HPDE6-E6E7 (cell line): ENCODE results near the gene KRTAP4-1.
"Not testable (repeated sequence)": the region's sequence is repeated elsewhere in the genome, so short reads cannot be mapped to it uniquely, and the experiment has no call there.

ENCODE experiments used
- DNase-seq: peaks from one replicate; pipeline ENCODE4 v3.0.0; 2011; ENCODE audit warnings: missing footprints; ENCODE audit errors: extremely low spot score

KRTAP4-1 gene

DNA sequence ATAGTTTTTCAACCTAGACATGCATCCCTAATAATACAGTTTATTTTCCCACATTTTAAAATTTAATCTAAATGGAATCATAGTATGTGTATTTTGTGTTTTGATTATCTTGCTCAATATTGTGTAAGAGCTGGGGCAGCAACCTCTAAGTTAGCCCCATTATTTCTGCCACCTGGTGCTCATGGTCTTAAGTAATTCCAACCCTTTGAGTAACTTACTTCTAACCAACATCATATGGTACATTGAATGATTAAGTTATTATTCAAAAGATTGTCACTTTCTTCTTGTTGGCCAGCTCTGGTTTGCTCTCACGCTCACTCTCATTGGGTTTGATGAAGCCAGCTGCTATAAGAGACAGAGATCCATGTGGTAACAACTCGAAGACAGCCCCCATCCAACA, 12.8 kb downstream of the KRTAP4-1 start:
- DNase-seq: no peak

DNA sequence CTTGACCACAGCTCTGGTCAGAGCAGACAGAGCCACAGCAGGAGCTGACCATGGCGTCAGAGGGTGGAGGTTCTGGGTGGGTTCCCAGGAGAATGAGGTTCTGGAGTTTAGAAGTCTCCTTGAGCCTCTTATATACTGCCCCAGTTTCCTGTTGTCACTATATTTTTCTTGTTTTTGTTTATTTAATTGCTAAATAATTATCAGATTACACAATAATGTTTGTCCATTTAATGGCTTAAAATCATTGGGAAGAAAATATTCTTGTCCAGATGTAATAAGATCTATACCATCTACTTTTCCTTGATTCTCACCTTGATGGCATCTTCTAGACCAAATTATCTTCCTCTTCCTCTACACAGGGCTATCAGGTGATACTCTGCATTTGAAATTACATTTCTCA, 16.6 kb downstream of the KRTAP4-1 start, which contains the start of gene KRTAP4-3:
KRTAP4-3 (minus strand) TSS at position 101 of the 400 bp plus-strand sequence; CDS start at position 52, 49 bp downstream.
- no peak for DNase-seq

DNA sequence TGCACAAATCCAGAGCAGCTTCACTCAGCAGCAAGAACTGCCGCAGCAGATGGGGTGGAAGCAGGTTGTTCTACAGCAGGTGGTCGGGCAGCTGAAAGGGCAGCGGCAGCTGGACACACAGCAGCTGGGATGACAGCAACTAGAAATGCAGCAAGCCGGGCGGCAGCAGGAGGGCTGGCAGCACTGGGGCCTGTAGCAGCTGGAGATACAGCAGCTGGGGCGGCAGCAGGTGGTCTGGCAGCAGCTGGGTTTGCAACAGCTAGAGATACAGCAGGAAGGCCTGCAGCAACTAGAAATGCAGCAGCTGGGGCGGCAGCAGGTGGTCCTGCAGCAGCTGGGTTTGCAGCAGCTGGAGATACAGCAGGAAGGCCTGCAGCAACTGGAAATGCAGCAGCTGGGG, 17.1 kb downstream of the KRTAP4-1 start:
- no peak for DNase-seq

DNA sequence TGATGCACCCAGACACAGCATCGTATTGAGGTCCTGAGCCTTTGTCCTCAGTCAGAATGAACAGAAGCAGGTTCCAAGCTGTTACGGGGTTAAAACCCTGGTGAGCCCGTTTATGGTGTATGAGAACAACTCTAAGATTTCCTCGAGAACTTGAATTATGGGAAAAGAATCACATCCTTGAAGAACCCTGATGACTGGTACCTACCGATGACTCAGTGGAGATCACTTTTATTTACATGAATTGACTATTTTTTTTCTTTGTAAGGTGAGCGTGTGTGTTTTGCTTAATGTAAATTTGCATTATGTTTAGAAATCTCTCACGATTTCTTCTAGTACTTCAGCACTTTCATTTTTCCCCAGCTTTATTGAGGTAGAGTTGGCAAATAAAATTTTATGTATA, 20.9 kb downstream of the KRTAP4-1 start:
- DNase-seq: no peak

DNA sequence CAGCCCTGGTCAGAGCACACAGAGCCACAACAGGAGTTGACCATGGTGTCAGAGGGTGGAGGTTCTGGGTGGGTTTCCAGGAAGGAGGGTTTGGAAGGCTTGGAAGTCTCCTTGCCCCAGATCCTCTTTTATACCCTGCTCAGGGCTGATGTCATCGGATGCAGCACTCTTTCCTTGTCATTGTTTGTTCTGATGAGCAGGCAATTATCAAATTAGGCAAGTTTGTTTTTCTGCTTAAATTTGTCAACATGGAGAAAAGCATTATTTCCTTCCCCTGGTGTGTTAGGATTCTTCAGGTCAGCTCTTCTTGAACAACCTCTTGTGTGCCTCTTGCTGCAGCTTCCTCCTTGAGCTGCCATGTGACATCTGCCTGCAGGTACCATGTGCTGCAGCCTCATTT, 24.1 kb downstream of the KRTAP4-1 start, which contains the start of gene KRTAP4-4:
KRTAP4-4 (minus strand) TSS at position 101 of the 400 bp plus-strand sequence; CDS start at position 44, 57 bp downstream.
- DNase-seq: no peak

DNA sequence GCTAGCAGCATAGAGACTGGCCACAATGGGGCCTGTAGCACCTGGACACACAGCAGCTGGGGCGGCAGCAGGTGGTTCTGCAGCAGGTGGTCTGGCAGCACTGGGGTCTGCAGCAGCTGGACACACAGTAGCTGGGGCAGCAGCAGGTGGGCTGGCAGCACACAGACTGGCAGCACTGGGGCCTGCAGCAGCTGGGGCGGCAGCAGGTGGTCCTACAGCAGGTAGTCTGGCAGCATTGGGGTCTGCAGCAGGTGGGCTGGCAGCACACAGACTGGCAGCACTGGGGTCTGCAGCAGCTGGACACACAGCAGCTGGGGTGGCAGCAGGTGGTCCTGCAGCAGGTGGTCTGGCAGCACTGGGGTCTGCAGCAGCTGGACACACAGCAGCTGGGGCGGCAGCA, 24.5 kb downstream of the KRTAP4-1 start:
- DNase-seq: not testable (repeated sequence)

DNA sequence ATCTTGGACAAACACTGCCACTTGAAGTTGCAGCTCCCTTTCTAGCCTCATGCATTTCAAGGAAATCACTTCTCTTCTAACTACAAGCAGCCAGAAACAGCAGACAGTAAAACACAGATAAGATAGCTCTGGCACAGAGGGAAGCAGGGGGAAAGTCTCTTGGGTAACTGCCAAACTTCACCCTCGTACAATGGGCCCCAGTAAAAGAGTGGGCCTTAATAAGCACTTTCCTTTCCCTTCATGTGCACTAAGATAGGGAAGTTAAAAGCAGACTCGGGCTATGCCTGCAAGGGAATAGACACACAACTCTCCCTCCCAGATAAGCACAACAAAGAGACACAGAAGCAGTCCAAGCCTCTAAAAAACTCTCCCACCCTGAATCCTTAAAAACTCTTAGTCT, 30.9 kb downstream of the KRTAP4-1 start:
- no peak for DNase-seq

DNA sequence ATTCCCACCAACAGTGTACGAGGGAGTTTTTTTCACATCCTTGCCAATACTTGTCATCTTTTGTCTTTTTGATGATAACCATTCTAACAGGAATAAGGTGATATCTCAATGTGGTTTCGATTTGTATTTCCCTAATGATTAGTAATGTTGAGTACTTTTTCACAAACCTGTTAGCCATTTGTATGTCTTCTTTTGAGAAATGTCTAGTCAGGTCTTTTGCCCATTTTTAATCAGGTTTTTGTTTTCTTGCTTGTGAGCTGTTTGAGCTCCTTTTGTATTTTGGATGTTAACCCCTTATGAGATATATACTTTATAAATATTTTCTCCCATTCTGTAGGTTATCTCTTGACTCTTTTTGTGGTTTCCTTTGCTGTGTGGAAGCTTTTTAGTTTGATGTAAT, 33.2 kb downstream of the KRTAP4-1 start:
- DNase-seq: no peak

DNA sequence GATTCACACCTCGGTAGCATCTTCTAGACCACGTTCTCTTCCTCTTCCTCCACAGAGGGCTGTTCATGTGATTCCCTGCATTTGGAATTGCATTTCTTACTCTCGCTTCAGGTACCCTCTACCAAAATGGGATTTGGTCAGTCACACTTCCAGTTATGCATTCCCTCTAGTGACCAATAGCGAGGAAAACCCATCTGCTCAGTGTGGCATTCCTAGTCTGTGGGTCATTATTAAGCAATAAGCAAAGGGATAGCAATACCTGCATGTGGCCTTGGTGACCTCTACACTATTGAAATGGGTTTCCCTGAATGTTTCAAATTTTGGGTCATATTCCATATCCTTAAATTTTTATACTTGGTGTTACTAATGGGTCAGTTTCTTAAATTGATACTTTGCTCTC, 34.7 kb downstream of the KRTAP4-1 start:
- no peak for DNase-seq

DNA sequence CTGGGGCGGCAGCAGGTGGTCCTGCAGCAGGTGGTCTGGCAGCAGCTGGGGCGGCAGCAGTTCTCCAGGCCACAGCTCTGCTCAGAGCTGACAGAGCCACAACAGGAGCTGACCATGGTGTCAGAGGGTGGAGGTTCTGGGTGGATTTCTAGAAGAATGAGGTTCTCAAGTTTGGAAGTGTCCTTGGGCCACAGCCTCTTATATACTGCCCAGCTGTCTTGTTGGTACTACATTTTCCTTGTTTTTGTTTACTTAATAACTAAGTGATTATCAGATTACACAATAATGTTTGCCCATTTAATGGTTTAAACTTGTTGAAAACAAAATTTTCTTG, 35.1 kb downstream of the KRTAP4-1 start, which contains the start of gene KRTAP4-5:
KRTAP4-5 (minus strand) TSS at position 174 of the 334 bp plus-strand sequence; CDS start at position 116, 58 bp downstream.
- DNase-seq: no peak

DNA sequence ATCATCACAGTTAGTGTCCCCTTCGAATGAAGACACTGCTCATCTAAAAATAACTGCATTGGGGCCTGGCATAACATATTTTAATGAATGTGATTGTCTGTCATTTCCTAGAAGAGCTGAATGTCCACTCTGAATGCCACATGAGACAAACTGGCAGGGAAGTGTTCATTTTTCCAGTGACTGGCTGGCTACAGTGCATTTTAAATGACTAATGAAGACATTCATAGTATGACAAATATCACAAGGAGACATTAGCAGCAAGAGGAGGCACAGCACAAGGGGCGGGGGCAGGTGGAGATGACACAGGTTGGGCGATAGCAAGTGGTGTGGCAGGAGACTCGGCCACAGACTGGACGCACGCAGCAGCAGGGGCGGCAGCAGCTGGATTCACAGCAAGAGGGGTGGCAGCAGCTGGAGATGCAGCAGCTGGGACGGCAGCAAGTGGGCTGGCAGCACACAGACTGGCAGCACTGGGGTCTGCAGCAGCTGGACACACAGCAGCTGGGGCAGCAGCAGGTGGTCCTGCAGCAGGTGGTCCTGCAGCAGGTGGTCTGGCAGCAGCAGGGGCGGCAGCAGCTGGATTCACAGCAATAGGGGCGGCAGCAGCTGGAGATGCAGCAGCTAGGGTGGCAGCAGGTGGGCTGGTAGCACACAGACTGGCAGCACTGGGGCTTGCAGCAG, 35.6 kb downstream of the KRTAP4-1 start:
- DNase-seq: not testable (repeated sequence)

DNA sequence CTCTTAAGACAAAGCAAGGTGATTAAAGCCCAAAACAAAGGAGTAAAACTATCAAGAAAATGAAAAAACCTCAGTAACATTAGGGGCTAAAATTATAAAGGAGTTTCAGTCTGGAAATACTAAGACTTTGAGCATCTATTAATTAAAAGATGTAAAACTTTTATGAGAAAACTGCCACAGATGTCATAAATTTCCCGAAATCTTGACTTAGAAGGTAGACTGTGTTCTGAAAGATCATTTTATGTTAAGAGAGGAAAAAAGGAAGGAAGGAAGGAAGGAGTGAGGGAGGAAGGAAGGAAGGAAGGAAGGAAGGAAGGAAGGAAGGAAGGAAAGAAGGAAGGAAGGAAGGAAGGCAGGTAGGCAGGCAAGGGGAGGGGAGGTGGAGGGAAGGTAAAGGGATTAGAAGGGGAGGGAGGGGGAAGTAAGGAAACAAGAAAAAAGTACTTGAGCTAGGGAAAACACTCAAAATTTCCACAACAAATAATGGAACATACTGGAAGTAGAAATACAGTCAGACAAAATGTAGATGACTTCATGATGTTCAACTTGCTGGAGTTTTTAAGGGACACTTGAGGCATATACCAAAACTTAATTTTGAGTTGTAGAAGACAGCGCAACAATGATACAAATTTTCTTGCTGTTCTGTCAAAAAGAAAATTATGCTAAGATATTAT, 37.0 kb downstream of the KRTAP4-1 start:
- no peak for DNase-seq

DNA sequence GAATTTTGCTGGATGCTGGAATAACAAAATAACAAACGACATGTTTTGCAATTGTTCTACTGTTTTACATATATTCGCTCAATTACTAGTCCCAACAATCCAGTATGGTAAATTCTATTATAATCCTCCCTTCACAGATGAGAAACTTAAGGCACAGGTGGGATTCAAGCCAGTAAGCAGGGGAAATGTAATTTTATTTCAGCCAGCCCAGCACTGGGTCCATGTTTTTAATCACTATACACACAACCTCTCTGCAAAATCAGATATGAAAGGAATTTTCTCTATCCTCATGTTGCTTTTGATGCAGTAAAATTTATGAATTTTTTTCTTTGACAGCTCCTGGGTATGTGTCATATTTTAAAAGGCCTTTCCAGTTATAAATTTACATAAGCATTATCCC, 39.5 kb downstream of the KRTAP4-1 start:
- no peak for DNase-seq

DNA sequence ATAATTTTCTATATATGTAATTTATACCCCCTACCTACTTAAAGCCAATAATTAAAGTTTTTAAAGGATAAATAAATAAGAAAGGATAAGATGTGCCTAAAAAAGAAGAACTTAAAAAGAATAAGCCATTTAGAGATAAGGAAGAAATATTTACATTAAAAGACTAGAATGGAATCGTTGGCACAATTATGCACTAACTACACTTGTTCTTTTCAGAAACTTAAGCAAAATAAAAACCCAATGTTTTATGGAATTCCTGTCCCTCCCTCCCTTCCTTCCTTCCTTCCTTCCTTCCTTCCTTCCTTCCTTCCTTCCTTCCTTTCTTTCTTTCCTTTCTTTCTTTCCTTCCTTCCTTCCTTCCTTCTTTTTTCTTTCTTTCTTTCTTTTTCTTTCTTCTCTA, 39.9 kb downstream of the KRTAP4-1 start:
- DNase-seq: no peak

DNA sequence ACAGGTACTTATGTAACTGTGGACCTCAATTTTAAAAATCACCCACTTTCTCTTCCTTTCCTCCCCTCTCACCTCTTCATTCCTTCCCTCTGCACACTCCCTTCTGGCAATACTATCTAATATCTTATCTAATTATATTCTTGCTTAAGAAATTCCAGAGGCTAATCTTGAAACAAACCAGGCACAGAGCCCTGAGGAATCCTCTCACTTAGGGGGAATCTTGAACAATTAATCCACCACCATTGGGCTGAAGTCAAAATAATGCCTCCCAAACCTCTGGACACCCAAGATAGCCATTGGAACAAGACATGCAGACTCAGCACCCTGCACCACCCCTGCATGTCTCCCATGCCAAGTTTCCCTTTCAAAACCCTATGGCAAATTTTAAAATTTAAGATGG, 43.4 kb downstream of the KRTAP4-1 start:
- DNase-seq: no peak

DNA sequence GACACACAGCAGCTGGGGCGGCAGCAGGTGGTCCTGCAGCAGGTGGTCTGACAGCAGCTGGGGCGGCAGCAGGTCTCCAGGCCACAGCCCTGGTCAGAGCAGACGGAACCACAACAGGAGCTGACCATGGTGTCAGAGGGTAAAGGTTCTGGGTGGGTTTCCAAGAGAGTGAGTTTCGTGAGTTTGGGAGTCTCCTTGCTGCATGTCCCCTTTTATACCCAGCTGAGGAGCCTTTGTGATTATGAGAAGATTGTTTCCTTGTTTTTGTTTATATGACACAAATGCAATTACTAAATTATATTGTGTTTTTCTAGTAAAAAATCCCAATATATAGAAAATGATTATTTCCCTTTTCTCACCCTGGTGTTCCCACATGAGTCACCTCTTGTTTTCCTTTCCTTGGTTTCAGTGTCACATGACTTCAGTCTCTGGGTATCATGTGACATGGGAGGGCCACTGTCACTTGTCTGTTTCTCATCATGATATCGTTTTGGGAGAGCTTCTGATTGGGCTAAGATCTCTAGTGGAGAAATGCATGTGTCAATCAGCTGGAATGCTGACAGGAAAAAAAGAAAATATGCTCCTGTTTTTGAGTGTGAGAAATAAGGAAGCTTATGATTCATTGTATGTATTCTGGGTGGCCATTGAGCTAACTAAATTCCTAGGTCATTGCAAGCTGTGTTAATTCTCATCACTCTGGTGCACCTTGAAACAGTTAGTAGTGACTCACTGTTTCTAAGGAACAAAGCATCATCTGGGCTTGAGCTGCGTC, 44.2 kb downstream of the KRTAP4-1 start, which contains the start of gene KRTAP4-6:
KRTAP4-6 (minus strand) TSS at position 185 of the 772 bp plus-strand sequence; CDS start at position 128, 57 bp downstream.
- DNase-seq: peak; percentile 91

DNA sequence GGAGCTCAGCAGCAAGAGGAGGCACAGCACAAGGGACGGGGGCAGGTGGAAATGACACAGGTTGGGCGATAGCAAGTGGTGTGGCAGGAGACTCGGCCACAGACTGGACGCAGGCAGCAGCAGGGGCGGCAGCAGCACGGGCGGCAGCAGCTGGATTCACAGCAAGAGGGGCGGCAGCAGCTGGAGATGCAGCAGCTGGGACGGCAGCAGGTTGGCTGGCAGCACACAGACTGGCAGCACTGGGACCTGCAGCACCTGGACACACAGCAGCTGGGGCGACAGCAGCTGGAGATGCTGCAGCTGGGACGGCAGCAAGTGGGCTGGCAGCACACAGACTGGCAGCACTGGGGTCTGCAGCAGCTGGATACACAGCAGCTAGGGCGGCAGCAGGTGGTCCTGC, 44.8 kb downstream of the KRTAP4-1 start:
- DNase-seq: not testable (repeated sequence)
